Spleen (tissue), 7 donors: ENCODE data around the gene CCDC38.

Source experiments
- CTCF ChIP-seq, 11 experiments: fragments of 200-600 bp in 7 of 11; fragments of 450-650 bp in 4 of 11; sonication (generic) in 4 of 11; IDR thresholded peaks in 8 of 11; conservative IDR thresholded peaks in 3 of 11; 1 replicate in 7 of 11; 2 replicates in 4 of 11; pipeline versions ENCODE4 v1.4.0 to v1.8.0; 2016 to 2021; ENCODE audit warnings: antibody characterized with exemption in 11 of 11, inconsistent platforms in 4 of 11, mild to moderate bottlenecking in 1 of 11
- POLR2A ChIP-seq, 3 donors: fragments of 450-650 bp; IDR thresholded peaks; one replicate each; pipeline ENCODE4 v1.5.1; 2017; ENCODE audit warnings: antibody characterized with exemption in 3 of 3, mild to moderate bottlenecking in 1 of 3
- donor health status: DM: no; HTN: no; CAD: no; lungs with moderate emphysema.
- donor health status: DM: no; HTN: no; CAD: no.
- donor health status: DM: no; HTN: no; CAD: no.

- TF ChIP-seq POLR2A (IDR thresholded peaks at IDR 0.05) (no peak), CTCF (IDR thresholded peaks at IDR 0.05 in 8 of 11, conservative IDR thresholded peaks at IDR 0.05 in 3 of 11) (no peak)
These were observed 7.2 kb upstream of the CCDC38 start for GRCh38 chr12:95949477-95950206.
